Gastroesophageal sphincter (tissue), 4 donors: ENCODE measurements around the gene ELAVL4. TPM values are rescaled to one million over a fixed set of nuclear protein-coding genes. Genes with fewer than 3 reads are reported as not detected.

Experiments
- ATAC-seq: fragments of 150-250 bp; one replicate; pipeline ENCODE4 v1.9.1; 2016; ENCODE audit warnings: mild to moderate bottlenecking, moderate library complexity
- H3K27ac ChIP-seq, 4 donors: fragments of 200-600 bp; sonication (generic) in 3 of 4; 1 replicate in 3 of 4; 2 replicates in 1 of 4; pipeline ENCODE4 v1.5.1; 2016 to 2019
- H3K27me3 ChIP-seq: fragments of 200-600 bp; sonication (generic); one replicate; pipeline ENCODE4 v1.5.1; 2019
- H3K36me3 ChIP-seq, 2 donors: fragments of 200-600 bp; sonication (generic); one replicate each; pipeline ENCODE4 v1.5.1; 2019; ENCODE audit warnings: control low read depth in 1 of 2
- H3K4me1 ChIP-seq, 3 donors: fragments of 200-600 bp; sonication (generic); 1 replicate in 2 of 3; 2 replicates in 1 of 3; pipeline ENCODE4 v1.5.1; 2016 to 2019; ENCODE audit warnings: control low read depth in 2 of 3
- H3K4me3 ChIP-seq, 2 donors: fragments of 200-600 bp; sonication (generic); one replicate each; pipeline ENCODE4 v1.5.1; 2019; ENCODE audit warnings: mild to moderate bottlenecking in 1 of 2, moderate library complexity in 1 of 2
- H3K9me3 ChIP-seq, 3 donors: fragments of 200-600 bp; sonication (generic); one replicate each; pipeline ENCODE4 v1.5.1; 2017 to 2019; ENCODE audit warnings: control low read depth in 2 of 3
- EP300 ChIP-seq: sonication (generic); formaldehyde crosslinking; IDR thresholded peaks from one replicate; pipeline ENCODE4 v1.6.1; 2017; ENCODE audit warnings: antibody characterized with exemption, mild to moderate bottlenecking
- POLR2A ChIP-seq, 2 donors: fragments of 450-650 bp; IDR thresholded peaks; one replicate each; pipeline ENCODE4 v1.6.1; 2017; ENCODE audit warnings: antibody characterized with exemption in 2 of 2, mild to moderate bottlenecking in 2 of 2, moderate library complexity in 1 of 2
- POLR2AphosphoS5 ChIP-seq: sonication (generic); formaldehyde crosslinking; IDR thresholded peaks from one replicate; pipeline ENCODE4 v1.6.1; 2017; ENCODE audit warnings: antibody characterized with exemption
- WGBS, 2 donors: methylation state at CpG; one replicate each; pipeline ENCODE4 v1.1.5; 2018; ENCODE audit warnings: low coverage in 1 of 2; 5-methylcytosine and 5-hydroxymethylcytosine counted together
- total RNA-seq, 4 donors: library from RNA; depleted of rRNA; stranded (reverse); fragments of >200 nt; gene quantifications; one replicate each; pipeline ENCODE4 v1.1.0, GENCODE V29; 2016
- TF ChIP-seq, protein P1 (sequence below), 4 experiments: fragments of 200-600 bp in 2 of 4; fragments of 450-650 bp in 2 of 4; sonication (generic) in 1 of 4; IDR thresholded peaks; one replicate each; pipeline ENCODE4 v1.5.1; 2017 to 2019; ENCODE audit warnings: antibody characterized with exemption in 4 of 4, mild to moderate bottlenecking in 2 of 4, moderate library complexity in 2 of 4

The ELAVL4 gene
- total RNA-seq, 4 donors from 2014 or later: 0.23 to 2.4 (median 2.0) TPM; not detected in 1

DNA sequence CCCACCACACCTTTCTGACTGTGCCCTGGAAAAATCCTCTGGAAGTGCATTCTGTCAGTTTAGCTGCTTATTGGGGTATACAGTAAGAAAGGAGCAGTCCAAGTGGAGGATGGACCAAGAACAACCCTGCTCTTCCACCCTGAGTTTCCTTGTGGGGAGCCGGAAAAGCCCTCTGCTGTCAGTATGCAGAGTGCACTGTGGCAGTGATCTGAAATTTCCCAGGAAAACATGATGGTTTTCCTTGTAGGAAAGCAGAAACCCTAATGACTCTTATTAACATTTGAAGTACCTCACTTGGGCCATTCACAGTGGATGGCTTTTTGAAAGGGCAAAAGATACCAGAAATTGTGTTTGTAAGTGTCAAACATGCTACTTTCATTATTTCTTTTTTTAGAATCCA lies 20.5 kb downstream of the ELAVL4 start:
- no peaks in the 10 kb centered on the region for H3K4me1 ChIP-seq

DNA sequence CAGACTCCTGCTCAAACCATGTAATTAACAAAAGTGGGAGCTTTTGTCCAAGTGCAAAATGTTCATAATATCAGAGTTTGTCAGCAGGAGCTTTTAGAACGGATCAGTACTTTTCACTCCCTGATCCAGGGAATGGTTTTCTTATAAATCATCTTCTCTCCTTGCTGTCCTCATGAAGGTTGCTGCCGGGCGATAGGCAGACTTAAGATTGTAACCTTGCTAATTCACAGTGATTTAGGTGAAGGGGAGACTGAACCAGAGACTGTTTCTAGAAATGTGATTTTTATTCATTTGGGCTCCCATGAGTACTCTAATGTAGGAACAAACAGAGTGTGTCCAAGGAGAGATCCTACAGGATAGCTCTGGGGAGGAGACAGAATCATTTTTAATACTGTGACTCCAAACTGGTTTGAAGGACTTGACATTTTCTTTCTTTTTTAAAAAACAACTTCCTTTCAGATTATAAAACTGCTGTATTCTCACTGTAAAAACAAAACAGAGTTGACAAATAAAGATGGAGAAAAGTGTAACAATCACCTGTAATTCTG lies 23.7 kb downstream of the ELAVL4 start:
- no peak overlapping the region for H3K4me3 ChIP-seq
- no peaks in the 10 kb centered on the region for H3K36me3 ChIP-seq
- TF ChIP-seq, protein P1, sequence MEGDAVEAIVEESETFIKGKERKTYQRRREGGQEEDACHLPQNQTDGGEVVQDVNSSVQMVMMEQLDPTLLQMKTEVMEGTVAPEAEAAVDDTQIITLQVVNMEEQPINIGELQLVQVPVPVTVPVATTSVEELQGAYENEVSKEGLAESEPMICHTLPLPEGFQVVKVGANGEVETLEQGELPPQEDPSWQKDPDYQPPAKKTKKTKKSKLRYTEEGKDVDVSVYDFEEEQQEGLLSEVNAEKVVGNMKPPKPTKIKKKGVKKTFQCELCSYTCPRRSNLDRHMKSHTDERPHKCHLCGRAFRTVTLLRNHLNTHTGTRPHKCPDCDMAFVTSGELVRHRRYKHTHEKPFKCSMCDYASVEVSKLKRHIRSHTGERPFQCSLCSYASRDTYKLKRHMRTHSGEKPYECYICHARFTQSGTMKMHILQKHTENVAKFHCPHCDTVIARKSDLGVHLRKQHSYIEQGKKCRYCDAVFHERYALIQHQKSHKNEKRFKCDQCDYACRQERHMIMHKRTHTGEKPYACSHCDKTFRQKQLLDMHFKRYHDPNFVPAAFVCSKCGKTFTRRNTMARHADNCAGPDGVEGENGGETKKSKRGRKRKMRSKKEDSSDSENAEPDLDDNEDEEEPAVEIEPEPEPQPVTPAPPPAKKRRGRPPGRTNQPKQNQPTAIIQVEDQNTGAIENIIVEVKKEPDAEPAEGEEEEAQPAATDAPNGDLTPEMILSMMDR (IDR thresholded peaks at IDR 0.05): no peak
- no peak for TF ChIP-seq POLR2AphosphoS5
- TF ChIP-seq EP300: no peak
- TF ChIP-seq POLR2A (IDR thresholded peaks at IDR 0.05): no peak
- H3K27ac ChIP-seq: no peak overlapping the region
- WGBS, 2 donors: 18 to 19% methylated on average over 3 of the region's 3 CpGs
- ATAC-seq: no peak
- no peaks in the 10 kb centered on the region for H3K9me3 ChIP-seq
- H3K27me3 ChIP-seq: peaks cover 10% of the 10 kb centered on the region
- no peaks in the 10 kb centered on the region for H3K4me1 ChIP-seq

More for the DNA sequence above, 20.5 kb downstream of the ELAVL4 start:
- H3K27me3 ChIP-seq: peaks cover 10% of the 10 kb centered on the region
- no peak for ATAC-seq
- 57 to 86% methylated on average over 1 of the region's 1 CpG for WGBS, 2 donors
- TF ChIP-seq, protein P1 (IDR thresholded peaks at IDR 0.05): no peak
- no peak for TF ChIP-seq POLR2AphosphoS5
- no peak for TF ChIP-seq EP300
- TF ChIP-seq POLR2A (IDR thresholded peaks at IDR 0.05): no peak
- H3K4me3 ChIP-seq: no peak overlapping the region
- H3K36me3 ChIP-seq: no peaks in the 10 kb centered on the region
- no peak overlapping the region for H3K27ac ChIP-seq
- no peaks in the 10 kb centered on the region for H3K9me3 ChIP-seq

GRCh38 chr1:50135716-50136115 lies 27.0 kb downstream of the ELAVL4 start:
- Histone ChIP-seq H3K4me3 (no peak overlapping the region), H3K27me3 (peaks cover 30% of the 10 kb centered on the region), H3K4me1 (no peaks in the 10 kb centered on the region), H3K9me3 (no peaks in the 10 kb centered on the region), H3K27ac (no peak overlapping the region), H3K36me3 (no peaks in the 10 kb centered on the region)
- TF ChIP-seq POLR2A (IDR thresholded peaks at IDR 0.05): no peak
- no peak for TF ChIP-seq POLR2AphosphoS5
- TF ChIP-seq, protein P1 (IDR thresholded peaks at IDR 0.05): no peak
- TF ChIP-seq EP300: no peak
- no peak for ATAC-seq
- 64 to 80% methylated on average over 2 of the region's 2 CpGs for WGBS, 2 donors

- no peak for ATAC-seq
These were observed 30.8 kb downstream of the ELAVL4 start for GRCh38 chr1:50139339-50140181.

More at GRCh38 chr1:50139339-50140181, 30.8 kb downstream of the ELAVL4 start:
- Histone ChIP-seq H3K4me3 (no peak overlapping the region), H3K27ac (no peak overlapping the region), H3K27me3 (peaks cover 29% of the 10 kb centered on the region), H3K36me3 (no peaks in the 10 kb centered on the region), H3K4me1 (no peaks in the 10 kb centered on the region), H3K9me3 (no peaks in the 10 kb centered on the region)
- TF ChIP-seq POLR2AphosphoS5: no peak
- TF ChIP-seq EP300: no peak
- no peak for TF ChIP-seq POLR2A (IDR thresholded peaks at IDR 0.05)
- TF ChIP-seq, protein P1 (IDR thresholded peaks at IDR 0.05): no peak
- 40 to 46% methylated on average over 8 to 10 of the region's 10 CpGs for WGBS, 2 donors
